ENCODE results near the gene EFNA5.

EFNA5 gene

GRCh38 chr5:107418902-107419301 lies 251.8 kb downstream of the EFNA5 start:
- Histone ChIP-seq H3K9ac (no peak overlapping the region), H3K4me1 (ENCODE audit: low read depth, poor library complexity, severe bottlenecking) (no peaks in the 10 kb centered on the region), H3K27me3 (ENCODE audit: insufficient read depth, low read depth) (no peaks in the 10 kb centered on the region), H2AFZ (ENCODE audit: low read depth) (no peak overlapping the region), H3K36me3 (ENCODE audit: insufficient read depth) (no peaks in the 10 kb centered on the region), H4K20me1 (ENCODE audit: insufficient read depth) (no peaks in the 10 kb centered on the region), H3K4me3 (IDR thresholded peaks at IDR 0.05; ENCODE audit: insufficient read depth, low read depth, low read length) (no peak overlapping the region), H3K79me2 (ENCODE audit: insufficient read depth, low read depth) (no peaks in the 10 kb centered on the region), H3K4me2 (no peak overlapping the region), H3K27ac (no peak overlapping the region)
- no peak for TF ChIP-seq CTCF (conservative IDR thresholded peaks at IDR 0.05; ENCODE audit: low read depth, low read length)

GRCh38 chr5:107418071-107418470 lies 252.7 kb downstream of the EFNA5 start:
- H2AFZ ChIP-seq (ENCODE audit: low read depth), result no peak overlapping the region
- no peak for TF ChIP-seq CTCF (conservative IDR thresholded peaks at IDR 0.05; ENCODE audit: low read depth, low read length)
- no peaks in the 10 kb centered on the region for H4K20me1 ChIP-seq (ENCODE audit: insufficient read depth)
- no peak overlapping the region for H3K9ac ChIP-seq
- H3K4me2 ChIP-seq, result no peak overlapping the region
- no peaks in the 10 kb centered on the region for H3K27me3 ChIP-seq (ENCODE audit: insufficient read depth, low read depth)
- H3K36me3 ChIP-seq (ENCODE audit: insufficient read depth), result no peaks in the 10 kb centered on the region
- H3K79me2 ChIP-seq (ENCODE audit: insufficient read depth, low read depth), result no peaks in the 10 kb centered on the region
- no peaks in the 10 kb centered on the region for H3K4me1 ChIP-seq (ENCODE audit: low read depth, poor library complexity, severe bottlenecking)
- H3K27ac ChIP-seq, result no peak overlapping the region
- no peak overlapping the region for H3K4me3 ChIP-seq (IDR thresholded peaks at IDR 0.05; ENCODE audit: insufficient read depth, low read depth, low read length)

- no peak overlapping the region for H3K9ac ChIP-seq
- no peaks in the 10 kb centered on the region for H3K36me3 ChIP-seq (ENCODE audit: insufficient read depth)
- H3K79me2 ChIP-seq (ENCODE audit: insufficient read depth, low read depth), result no peaks in the 10 kb centered on the region
- no peaks in the 10 kb centered on the region for H4K20me1 ChIP-seq (ENCODE audit: insufficient read depth)
- no peak overlapping the region for H3K4me2 ChIP-seq
- H3K4me3 ChIP-seq (IDR thresholded peaks at IDR 0.05; ENCODE audit: insufficient read depth, low read depth, low read length), result no peak overlapping the region
- no peak overlapping the region for H3K27ac ChIP-seq
- H3K27me3 ChIP-seq (ENCODE audit: insufficient read depth, low read depth), result no peaks in the 10 kb centered on the region
- H3K4me1 ChIP-seq (ENCODE audit: low read depth, poor library complexity, severe bottlenecking), result no peaks in the 10 kb centered on the region
- no peak for TF ChIP-seq CTCF (conservative IDR thresholded peaks at IDR 0.05; ENCODE audit: low read depth, low read length)
- no peak overlapping the region for H2AFZ ChIP-seq (ENCODE audit: low read depth)
Observed at GRCh38 chr5:107415762-107416161, 255.0 kb downstream of the EFNA5 start.

GRCh38 chr5:107414802-107415201 lies 255.9 kb downstream of the EFNA5 start:
- H3K79me2 ChIP-seq (ENCODE audit: insufficient read depth, low read depth), result no peaks in the 10 kb centered on the region
- H3K4me1 ChIP-seq (ENCODE audit: low read depth, poor library complexity, severe bottlenecking), result no peaks in the 10 kb centered on the region
- H3K4me2 ChIP-seq, result no peak overlapping the region
- no peak overlapping the region for H3K27ac ChIP-seq
- H3K36me3 ChIP-seq (ENCODE audit: insufficient read depth), result no peaks in the 10 kb centered on the region
- H2AFZ ChIP-seq (ENCODE audit: low read depth), result no peak overlapping the region
- no peak overlapping the region for H3K9ac ChIP-seq
- TF ChIP-seq CTCF (conservative IDR thresholded peaks at IDR 0.05; ENCODE audit: low read depth, low read length), result no peak
- no peaks in the 10 kb centered on the region for H4K20me1 ChIP-seq (ENCODE audit: insufficient read depth)
- no peak overlapping the region for H3K4me3 ChIP-seq (IDR thresholded peaks at IDR 0.05; ENCODE audit: insufficient read depth, low read depth, low read length)
- H3K27me3 ChIP-seq (ENCODE audit: insufficient read depth, low read depth), result no peaks in the 10 kb centered on the region

- H3K79me2 ChIP-seq (ENCODE audit: insufficient read depth, low read depth), result no peaks in the 10 kb centered on the region
- H3K4me1 ChIP-seq (ENCODE audit: low read depth, poor library complexity, severe bottlenecking), result no peaks in the 10 kb centered on the region
- H3K27ac ChIP-seq, result no peak overlapping the region
- H2AFZ ChIP-seq (ENCODE audit: low read depth), result no peak overlapping the region
- no peaks in the 10 kb centered on the region for H4K20me1 ChIP-seq (ENCODE audit: insufficient read depth)
- no peak overlapping the region for H3K9ac ChIP-seq
- H3K4me3 ChIP-seq (IDR thresholded peaks at IDR 0.05; ENCODE audit: insufficient read depth, low read depth, low read length), result no peak overlapping the region
- no peaks in the 10 kb centered on the region for H3K36me3 ChIP-seq (ENCODE audit: insufficient read depth)
- H3K27me3 ChIP-seq (ENCODE audit: insufficient read depth, low read depth), result no peaks in the 10 kb centered on the region
- TF ChIP-seq CTCF (conservative IDR thresholded peaks at IDR 0.05; ENCODE audit: low read depth, low read length), result no peak
- H3K4me2 ChIP-seq, result no peak overlapping the region
Observed at GRCh38 chr5:107413754-107414153, 257.0 kb downstream of the EFNA5 start.
